Breast epithelium (tissue), 3 donors: ENCODE results near the gene NBPF3.

ENCODE experiments used
- POLR2AphosphoS5 ChIP-seq, 3 donors: sonication (generic); formaldehyde crosslinking; IDR thresholded peaks; one replicate each; pipeline ENCODE4 v1.6.1; 2017; ENCODE audit warnings: antibody characterized with exemption in 3 of 3
- TF ChIP-seq, protein P1 (sequence below), 3 donors: fragments of 450-650 bp; IDR thresholded peaks; one replicate each; pipeline ENCODE4 v1.5.1; 2016 to 2017; ENCODE audit warnings: antibody characterized with exemption in 3 of 3, mild to moderate bottlenecking in 3 of 3, moderate library complexity in 3 of 3

DNA sequence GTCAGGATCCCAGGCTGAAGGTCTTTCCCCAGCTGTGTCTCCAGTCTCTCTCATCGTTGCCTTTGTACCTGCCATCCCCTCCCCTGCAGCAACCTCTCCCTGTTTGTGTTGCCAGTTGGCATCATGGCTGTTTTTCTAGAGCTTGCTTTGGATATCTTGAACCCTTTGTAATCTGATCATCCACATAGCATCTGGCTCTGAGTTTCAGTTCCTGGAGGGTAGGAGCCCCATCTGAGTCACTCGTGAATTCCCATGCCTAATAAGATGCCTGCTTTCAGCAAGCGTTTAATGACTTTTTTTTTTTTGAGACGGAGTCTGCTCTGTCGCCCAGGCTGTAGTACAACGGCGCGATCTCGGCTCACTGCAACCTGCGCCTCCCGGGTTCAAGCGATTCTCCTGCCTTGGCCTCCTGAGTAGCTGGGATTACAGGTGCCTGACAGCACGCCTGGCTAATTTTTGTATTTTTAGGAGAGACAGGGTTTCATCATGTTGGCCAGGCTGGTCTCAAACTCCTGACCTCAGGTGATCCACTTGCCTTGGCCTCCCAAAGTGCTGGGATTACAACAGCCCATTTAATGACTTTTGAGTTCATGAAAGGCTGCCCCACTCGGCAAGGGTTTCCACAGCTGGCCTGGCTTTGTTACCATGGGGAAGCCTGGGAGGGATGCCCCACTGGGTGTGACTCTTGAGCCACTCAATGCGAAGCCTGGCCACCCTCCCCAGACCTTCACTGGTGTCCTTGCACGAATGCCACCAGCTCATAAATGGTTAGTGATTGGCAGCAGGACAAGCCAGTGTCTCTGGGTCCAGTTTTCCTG, 81.2 kb downstream of the NBPF3 start:
- TF ChIP-seq, protein P1, sequence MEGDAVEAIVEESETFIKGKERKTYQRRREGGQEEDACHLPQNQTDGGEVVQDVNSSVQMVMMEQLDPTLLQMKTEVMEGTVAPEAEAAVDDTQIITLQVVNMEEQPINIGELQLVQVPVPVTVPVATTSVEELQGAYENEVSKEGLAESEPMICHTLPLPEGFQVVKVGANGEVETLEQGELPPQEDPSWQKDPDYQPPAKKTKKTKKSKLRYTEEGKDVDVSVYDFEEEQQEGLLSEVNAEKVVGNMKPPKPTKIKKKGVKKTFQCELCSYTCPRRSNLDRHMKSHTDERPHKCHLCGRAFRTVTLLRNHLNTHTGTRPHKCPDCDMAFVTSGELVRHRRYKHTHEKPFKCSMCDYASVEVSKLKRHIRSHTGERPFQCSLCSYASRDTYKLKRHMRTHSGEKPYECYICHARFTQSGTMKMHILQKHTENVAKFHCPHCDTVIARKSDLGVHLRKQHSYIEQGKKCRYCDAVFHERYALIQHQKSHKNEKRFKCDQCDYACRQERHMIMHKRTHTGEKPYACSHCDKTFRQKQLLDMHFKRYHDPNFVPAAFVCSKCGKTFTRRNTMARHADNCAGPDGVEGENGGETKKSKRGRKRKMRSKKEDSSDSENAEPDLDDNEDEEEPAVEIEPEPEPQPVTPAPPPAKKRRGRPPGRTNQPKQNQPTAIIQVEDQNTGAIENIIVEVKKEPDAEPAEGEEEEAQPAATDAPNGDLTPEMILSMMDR (IDR thresholded peaks at IDR 0.05): no peak
- no peak for TF ChIP-seq POLR2AphosphoS5 (IDR thresholded peaks at IDR 0.05)
